Smooth muscle cell (in vitro differentiated cells): ENCODE results near the gene ADAMTS15. TPM values are rescaled to one million over a fixed set of nuclear protein-coding genes. Genes with fewer than 3 reads are reported as not detected.

Experiments used
- DNase-seq: peaks from one replicate; lab custom pipeline; 2025; ENCODE audit not compliant: unreplicated experiment; lab: John Stamatoyannopoulos, UW
- H2AFZ ChIP-seq: fragments of 200-600 bp; sonication (generic); 2 replicates; pipeline ENCODE4 v1.6.0; 2016; ENCODE audit warnings: antibody characterized with exemption, low read depth, mild to moderate bottlenecking
- H3F3A ChIP-seq: fragments of 200-600 bp; sonication (generic); 2 replicates; pipeline ENCODE4 v1.6.0; 2017; ENCODE audit warnings: antibody characterized with exemption, low read depth
- H3K27ac ChIP-seq: fragments of 200-600 bp; sonication (generic); 2 replicates; pipeline ENCODE4 v1.5.1; 2016; ENCODE audit warnings: low read depth, mild to moderate bottlenecking
- H3K27me3 ChIP-seq: fragments of 200-600 bp; sonication (generic); 2 replicates; pipeline ENCODE4 v1.6.1; 2016; ENCODE audit warnings: low read depth, mild to moderate bottlenecking
- H3K36me3 ChIP-seq: fragments of 200-600 bp; sonication (generic); 2 replicates; pipeline ENCODE4 v1.5.1; 2016; ENCODE audit warnings: low read depth
- H3K4me1 ChIP-seq: fragments of 200-600 bp; sonication (generic); 2 replicates; pipeline ENCODE4 v1.5.1; 2016; ENCODE audit warnings: low read depth
- H3K4me2 ChIP-seq: fragments of 200-600 bp; sonication (generic); 2 replicates; pipeline ENCODE4 v1.6.0; 2016; ENCODE audit warnings: mild to moderate bottlenecking
- H3K4me3 ChIP-seq: fragments of 200-600 bp; sonication (generic); 2 replicates; pipeline ENCODE4 v1.5.1; 2016; ENCODE audit warnings: mild to moderate bottlenecking
- H3K79me2 ChIP-seq: fragments of 200-600 bp; sonication (generic); 2 replicates; pipeline ENCODE4 v1.6.0; 2016; ENCODE audit warnings: low read depth, mild to moderate bottlenecking
- H3K9ac ChIP-seq: fragments of 200-600 bp; sonication (generic); 2 replicates; pipeline ENCODE4 v1.6.0; 2016; ENCODE audit warnings: low read depth
- H3K9me3 ChIP-seq: fragments of 200-600 bp; sonication (generic); replicated peaks from 2 replicates; pipeline ENCODE4 v1.5.1; 2016; ENCODE audit warnings: low read depth
- H4K20me1 ChIP-seq: fragments of 200-600 bp; sonication (generic); 2 replicates; pipeline ENCODE4 v1.6.0; 2016; ENCODE audit warnings: low read depth
- WGBS: methylation state at CpG from one replicate; pipeline ENCODE4 v1.1.7; 2016; ENCODE audit warnings: low lambda C conversion rate; 5-methylcytosine and 5-hydroxymethylcytosine counted together
- polyA plus RNA-seq: library from polyadenylated mRNA; unstranded; fragments of >200 nt; fragmentation: Nextera tagmentation; extraction: Ambion mirVana; gene quantifications from 2 replicates; pipeline ENCODE4 v1.2.1, GENCODE V29; 2016
- total RNA-seq: library from RNA; depleted of rRNA; stranded (reverse); fragments of >200 nt; gene quantifications from 2 replicates; pipeline ENCODE4 v1.2.3, GENCODE V29; 2014
- TF ChIP-seq, protein P1 (sequence below): fragments of 200-600 bp; sonication (generic); IDR thresholded peaks from 2 replicates; pipeline ENCODE4 v1.5.1; 2017; ENCODE audit warnings: borderline replicate concordance, mild to moderate bottlenecking, antibody characterized with exemption; ENCODE audit not compliant: insufficient read depth, poor library complexity, severe bottlenecking

Gene ADAMTS15
- total and polyA plus RNA-seq, 2 experiments from 2014 or later = 1.4 to 3.4 TPM

DNA sequence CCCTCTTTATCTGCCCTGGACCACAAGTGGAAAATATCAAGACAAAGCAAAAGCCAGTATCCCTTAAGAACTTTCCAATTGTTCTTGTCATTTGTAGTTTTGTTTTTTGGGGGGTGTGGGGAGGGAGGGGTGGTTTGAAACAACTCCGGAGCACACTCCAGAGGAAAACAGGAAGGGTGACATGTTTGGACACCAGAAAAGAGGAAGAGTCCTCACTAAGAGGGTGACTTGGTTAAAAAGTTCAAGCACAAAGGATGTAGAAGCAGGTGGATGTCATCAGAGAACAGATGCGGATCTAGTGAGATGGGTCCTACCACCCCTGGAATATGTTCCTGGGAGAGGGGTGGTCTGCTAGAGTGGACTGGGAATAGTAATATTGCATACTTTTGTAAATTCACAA, 45.9 kb upstream of the ADAMTS15 start:
- no peaks in the 10 kb centered on the region for H3K79me2 ChIP-seq
- peak overlapping the region; percentile 73 for H3K4me2 ChIP-seq
- H3K36me3 ChIP-seq = no peaks in the 10 kb centered on the region
- WGBS = 88% methylated on average over 2 of the region's 2 CpGs
- H3K27me3 ChIP-seq = peaks cover 20% of the 10 kb centered on the region
- H2AFZ ChIP-seq = no peak overlapping the region
- H3F3A ChIP-seq = peaks cover 21% of the 10 kb centered on the region
- no peaks in the 10 kb centered on the region for H4K20me1 ChIP-seq
- TF ChIP-seq, protein P1, sequence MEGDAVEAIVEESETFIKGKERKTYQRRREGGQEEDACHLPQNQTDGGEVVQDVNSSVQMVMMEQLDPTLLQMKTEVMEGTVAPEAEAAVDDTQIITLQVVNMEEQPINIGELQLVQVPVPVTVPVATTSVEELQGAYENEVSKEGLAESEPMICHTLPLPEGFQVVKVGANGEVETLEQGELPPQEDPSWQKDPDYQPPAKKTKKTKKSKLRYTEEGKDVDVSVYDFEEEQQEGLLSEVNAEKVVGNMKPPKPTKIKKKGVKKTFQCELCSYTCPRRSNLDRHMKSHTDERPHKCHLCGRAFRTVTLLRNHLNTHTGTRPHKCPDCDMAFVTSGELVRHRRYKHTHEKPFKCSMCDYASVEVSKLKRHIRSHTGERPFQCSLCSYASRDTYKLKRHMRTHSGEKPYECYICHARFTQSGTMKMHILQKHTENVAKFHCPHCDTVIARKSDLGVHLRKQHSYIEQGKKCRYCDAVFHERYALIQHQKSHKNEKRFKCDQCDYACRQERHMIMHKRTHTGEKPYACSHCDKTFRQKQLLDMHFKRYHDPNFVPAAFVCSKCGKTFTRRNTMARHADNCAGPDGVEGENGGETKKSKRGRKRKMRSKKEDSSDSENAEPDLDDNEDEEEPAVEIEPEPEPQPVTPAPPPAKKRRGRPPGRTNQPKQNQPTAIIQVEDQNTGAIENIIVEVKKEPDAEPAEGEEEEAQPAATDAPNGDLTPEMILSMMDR = no peak
- H3K4me1 ChIP-seq = no peaks in the 10 kb centered on the region
- no peak overlapping the region for H3K9ac ChIP-seq
- H3K27ac ChIP-seq = peak overlapping the region; percentile 81
- no peak overlapping the region for H3K4me3 ChIP-seq
- H3K9me3 ChIP-seq = no peaks in the 10 kb centered on the region
- DNase-seq = no peak

GRCh38 chr11:130403271-130403804, 45.1 kb upstream of the ADAMTS15 start:
- Histone ChIP-seq H3K4me3 (no peak overlapping the region), H3K4me1 (no peaks in the 10 kb centered on the region), H3K9me3 (no peaks in the 10 kb centered on the region), H2AFZ (no peak overlapping the region), H4K20me1 (no peaks in the 10 kb centered on the region), H3K27me3 (peaks cover 13% of the 10 kb centered on the region), H3K79me2 (no peaks in the 10 kb centered on the region), H3K27ac (peak overlapping the region; percentile 81), H3K36me3 (no peaks in the 10 kb centered on the region), H3K9ac (no peak overlapping the region), H3K4me2 (peak overlapping the region; percentile 73), H3F3A (peaks cover 24% of the 10 kb centered on the region)
- 7% methylated on average over 11 of the region's 11 CpGs for WGBS
- TF ChIP-seq, protein P1 = no peak
- peak; percentile 40 for DNase-seq

GRCh38 chr11:130403967-130404366, 44.5 kb upstream of the ADAMTS15 start:
- 61% methylated on average over 3 of the region's 3 CpGs for WGBS

More at GRCh38 chr11:130403967-130404366, 44.5 kb upstream of the ADAMTS15 start:
- Histone ChIP-seq H3K9me3 (no peaks in the 10 kb centered on the region), H3K36me3 (no peaks in the 10 kb centered on the region), H3K4me3 (no peak overlapping the region), H3K27ac (peak overlapping the region; percentile 81), H3K9ac (no peak overlapping the region), H3K27me3 (peaks cover 10% of the 10 kb centered on the region), H3K4me1 (no peaks in the 10 kb centered on the region), H4K20me1 (no peaks in the 10 kb centered on the region), H2AFZ (no peak overlapping the region), H3K4me2 (peak overlapping the region; percentile 52), H3F3A (peaks cover 24% of the 10 kb centered on the region), H3K79me2 (no peaks in the 10 kb centered on the region)
- TF ChIP-seq, protein P1 = no peak
- no peak for DNase-seq
